ENCODE measurements around the gene GFOD2. TPM values are rescaled to one million over a fixed set of nuclear protein-coding genes. Genes with fewer than 3 reads are reported as not detected.

Gene GFOD2
- total and polyA plus RNA-seq, 3 donors from 2014 or later, result 18.0 to 23.0 (median 20.4) TPM

GRCh38 chr16:67749436-67750078 lies 30.4 kb upstream of the GFOD2 start:
- WGBS, 2 donors, result 93 to 100% methylated on average over 3 of the region's 3 CpGs

DNA sequence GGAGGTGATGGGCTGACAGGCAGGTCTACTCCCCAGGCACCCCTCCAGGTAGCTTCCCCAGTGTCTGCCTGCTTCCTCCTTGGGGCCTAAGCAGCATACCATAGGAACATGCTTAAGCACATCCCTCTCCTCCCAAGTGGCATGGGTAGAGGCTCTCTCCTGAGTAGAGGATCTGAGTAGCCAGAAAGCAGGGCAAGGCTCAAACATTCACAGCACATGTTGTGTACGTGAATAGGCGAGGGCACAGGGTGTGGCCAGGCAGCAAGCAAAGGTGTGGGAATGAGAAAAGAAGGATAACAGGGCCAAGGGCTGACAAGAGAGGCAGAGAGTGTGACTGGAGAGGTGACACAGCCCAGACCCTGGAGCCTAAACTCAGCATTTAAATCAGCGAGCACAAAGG lies 29.7 kb upstream of the GFOD2 start:
- TF ChIP-seq, protein P1, sequence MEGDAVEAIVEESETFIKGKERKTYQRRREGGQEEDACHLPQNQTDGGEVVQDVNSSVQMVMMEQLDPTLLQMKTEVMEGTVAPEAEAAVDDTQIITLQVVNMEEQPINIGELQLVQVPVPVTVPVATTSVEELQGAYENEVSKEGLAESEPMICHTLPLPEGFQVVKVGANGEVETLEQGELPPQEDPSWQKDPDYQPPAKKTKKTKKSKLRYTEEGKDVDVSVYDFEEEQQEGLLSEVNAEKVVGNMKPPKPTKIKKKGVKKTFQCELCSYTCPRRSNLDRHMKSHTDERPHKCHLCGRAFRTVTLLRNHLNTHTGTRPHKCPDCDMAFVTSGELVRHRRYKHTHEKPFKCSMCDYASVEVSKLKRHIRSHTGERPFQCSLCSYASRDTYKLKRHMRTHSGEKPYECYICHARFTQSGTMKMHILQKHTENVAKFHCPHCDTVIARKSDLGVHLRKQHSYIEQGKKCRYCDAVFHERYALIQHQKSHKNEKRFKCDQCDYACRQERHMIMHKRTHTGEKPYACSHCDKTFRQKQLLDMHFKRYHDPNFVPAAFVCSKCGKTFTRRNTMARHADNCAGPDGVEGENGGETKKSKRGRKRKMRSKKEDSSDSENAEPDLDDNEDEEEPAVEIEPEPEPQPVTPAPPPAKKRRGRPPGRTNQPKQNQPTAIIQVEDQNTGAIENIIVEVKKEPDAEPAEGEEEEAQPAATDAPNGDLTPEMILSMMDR (IDR thresholded peaks at IDR 0.05), result no peak
- no peak for TF ChIP-seq POLR2A (IDR thresholded peaks at IDR 0.05)

More at GRCh38 chr16:67749436-67750078, 30.4 kb upstream of the GFOD2 start:
- intact Hi-C loops (cut with DNase I; ENCODE audit: low total_unique reads), result no loop called here
- H3K4me1 ChIP-seq, result no peaks in the 10 kb centered on the region
- no peaks in the 10 kb centered on the region for H3K9me3 ChIP-seq
- H3K27ac ChIP-seq, result no peak overlapping the region
- no peaks in the 10 kb centered on the region for H3K27me3 ChIP-seq
- no peak for DNase-seq
- H3K4me3 ChIP-seq, result no peak overlapping the region
- TF ChIP-seq, protein P1 (IDR thresholded peaks at IDR 0.05), result no peak
- H3K36me3 ChIP-seq (ENCODE audit: low read depth, missing control alignments), result no peaks in the 10 kb centered on the region

DNA sequence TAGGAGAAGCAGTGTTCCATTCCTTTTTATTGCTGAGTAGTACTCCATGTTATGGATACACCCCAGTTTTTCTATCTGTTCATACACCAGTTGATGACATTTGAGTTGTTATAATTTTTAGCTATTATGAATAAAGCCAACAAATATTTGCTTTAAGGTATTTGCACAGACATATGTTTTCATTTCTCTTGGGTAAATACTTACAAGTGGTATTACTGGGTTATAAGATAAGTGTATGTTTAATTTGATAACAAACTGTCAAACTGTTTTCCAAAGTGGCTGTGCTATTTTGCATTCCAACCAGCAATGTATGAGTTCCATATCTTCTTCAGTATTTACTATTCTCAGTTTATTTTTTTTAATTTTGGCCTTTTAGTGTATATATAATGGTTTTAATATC lies 27.7 kb upstream of the GFOD2 start:
- DNase-seq, result no peak
- TF ChIP-seq, protein P1 (IDR thresholded peaks at IDR 0.05), result no peak
- TF ChIP-seq POLR2A (IDR thresholded peaks at IDR 0.05), result no peak
- intact Hi-C loops (cut with DNase I; ENCODE audit: low total_unique reads), result no loop called here

More for the DNA sequence above, 29.7 kb upstream of the GFOD2 start:
- no peaks in the 10 kb centered on the region for H3K27me3 ChIP-seq
- H3K9me3 ChIP-seq, result no peaks in the 10 kb centered on the region
- no peak overlapping the region for H3K4me3 ChIP-seq
- intact Hi-C loops (cut with DNase I; ENCODE audit: low total_unique reads), result no loop called here
- H3K27ac ChIP-seq, result no peak overlapping the region
- no peak for DNase-seq
- 95 to 100% methylated on average over 3 of the region's 3 CpGs for WGBS, 2 donors
- H3K4me1 ChIP-seq, result no peaks in the 10 kb centered on the region
- no peaks in the 10 kb centered on the region for H3K36me3 ChIP-seq (ENCODE audit: low read depth, missing control alignments)

DNA sequence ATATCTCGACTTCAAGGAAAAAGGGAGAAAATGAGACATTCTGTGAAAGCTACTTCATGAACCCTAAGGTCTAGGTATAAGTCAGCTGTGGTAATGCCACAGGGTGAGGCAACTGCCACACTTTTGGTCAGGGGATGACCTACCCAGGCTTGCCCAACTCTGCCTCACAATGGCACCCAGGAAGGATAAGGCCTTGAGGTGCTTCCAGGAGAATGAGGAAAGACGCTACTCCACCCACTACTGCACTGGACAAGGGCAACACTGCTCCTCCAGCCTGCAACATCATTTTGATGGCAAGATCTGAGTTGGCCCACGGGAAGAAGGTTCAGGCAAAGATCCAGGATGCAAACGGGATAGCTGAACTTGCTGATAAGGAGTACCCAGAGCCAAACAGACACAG lies 22.0 kb upstream of the GFOD2 start:
- no peak overlapping the region for H3K4me3 ChIP-seq
- no peaks in the 10 kb centered on the region for H3K4me1 ChIP-seq
- no peaks in the 10 kb centered on the region for H3K9me3 ChIP-seq
- no peak overlapping the region for H3K27ac ChIP-seq
- no peaks in the 10 kb centered on the region for H3K36me3 ChIP-seq (ENCODE audit: low read depth, missing control alignments)
- no peaks in the 10 kb centered on the region for H3K27me3 ChIP-seq
- no peak for DNase-seq
- intact Hi-C loops (cut with DNase I; ENCODE audit: low total_unique reads), result no loop called here
- TF ChIP-seq POLR2A (IDR thresholded peaks at IDR 0.05), result no peak
- TF ChIP-seq, protein P1 (IDR thresholded peaks at IDR 0.05), result no peak
- 68 to 81% methylated on average over 4 of the region's 4 CpGs for WGBS, 2 donors

More for the DNA sequence above, 27.7 kb upstream of the GFOD2 start:
- Histone ChIP-seq H3K27me3 (no peaks in the 10 kb centered on the region), H3K36me3 (ENCODE audit: low read depth, missing control alignments) (no peaks in the 10 kb centered on the region), H3K27ac (no peak overlapping the region), H3K9me3 (no peaks in the 10 kb centered on the region), H3K4me3 (no peak overlapping the region), H3K4me1 (no peaks in the 10 kb centered on the region)

DNA sequence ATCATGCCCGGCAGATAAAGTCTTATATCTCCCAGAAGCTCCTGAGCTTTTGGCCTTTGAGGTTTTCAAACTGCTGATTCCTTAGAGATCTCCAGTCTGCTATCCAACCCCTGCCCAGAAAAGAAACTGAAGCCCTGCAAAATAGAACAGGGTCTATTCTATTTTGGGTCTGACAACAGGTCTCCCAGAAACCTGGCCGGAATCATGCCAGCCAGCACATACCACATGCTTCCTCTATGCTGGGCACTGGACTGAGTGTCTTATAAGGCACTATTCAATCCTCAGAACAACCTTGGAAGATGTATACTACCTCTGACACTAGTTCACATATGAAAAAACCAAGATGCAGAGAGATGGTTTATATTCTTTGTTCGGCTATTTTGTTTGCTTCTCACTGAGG lies 21.3 kb upstream of the GFOD2 start:
- Histone ChIP-seq H3K27ac (no peak overlapping the region), H3K36me3 (ENCODE audit: low read depth, missing control alignments) (no peaks in the 10 kb centered on the region), H3K4me3 (no peak overlapping the region), H3K27me3 (no peaks in the 10 kb centered on the region), H3K9me3 (no peaks in the 10 kb centered on the region), H3K4me1 (no peaks in the 10 kb centered on the region)
- 93 to 97% methylated on average over 3 of the region's 3 CpGs for WGBS, 2 donors
- intact Hi-C loops (cut with DNase I; ENCODE audit: low total_unique reads), result no loop called here
- no peak for TF ChIP-seq POLR2A (IDR thresholded peaks at IDR 0.05)
- TF ChIP-seq, protein P1 (IDR thresholded peaks at IDR 0.05), result no peak
- DNase-seq, result no peak
